HCT116 (cell line): Measurements from ENCODE around the gene COL28A1.

ENCODE experiments used
- CTCF ChIP-seq, 3 experiments: fragments of 200-600 bp in 1 of 3; sonication (generic) in 1 of 3; IDR thresholded peaks in 2 of 3; conservative IDR thresholded peaks in 1 of 3; 2 replicates each; pipeline ENCODE4 v1.5.1; 2012 to 2017; ENCODE audit warnings: low read depth in 2 of 3, low read length in 2 of 3, antibody characterized with exemption in 1 of 3, borderline replicate concordance in 1 of 3, control low read depth in 1 of 3, mild to moderate bottlenecking in 1 of 3, mixed read lengths in 1 of 3, mixed run types in 1 of 3, moderate library complexity in 1 of 3; ENCODE audit not compliant: insufficient read depth in 1 of 3
- POLR2AphosphoS5 ChIP-seq: IDR thresholded peaks from 2 replicates; pipeline ENCODE4 v1.6.1; 2011; ENCODE audit warnings: mild to moderate bottlenecking, low read depth, low read length, moderate library complexity
- YY1 ChIP-seq: IDR thresholded peaks from 2 replicates; pipeline ENCODE4 v1.6.1; 2011; ENCODE audit warnings: low read length, low read depth, moderate library complexity, mild to moderate bottlenecking; ENCODE audit not compliant: insufficient replicate concordance; ENCODE audit errors: extremely low read depth

- no peak for TF ChIP-seq CTCF (IDR thresholded peaks at IDR 0.05 in 2 of 3, conservative IDR thresholded peaks at IDR 0.05 in 1 of 3; ENCODE audit: borderline replicate concordance in 1 of 3, insufficient read depth in 1 of 3, low read depth in 2 of 3, low read length in 2 of 3)
- no peak for TF ChIP-seq POLR2AphosphoS5
- TF ChIP-seq YY1, result no peak
Measured at GRCh38 chr7:7524121-7524520, 11.6 kb downstream of the COL28A1 start.
